Measurements from ENCODE around the gene HOXC5.
"Not testable (repeated sequence)": the region's sequence is repeated elsewhere in the genome, so short reads cannot be mapped to it uniquely, and the experiment has no call there.

HOXC5 gene

DNA sequence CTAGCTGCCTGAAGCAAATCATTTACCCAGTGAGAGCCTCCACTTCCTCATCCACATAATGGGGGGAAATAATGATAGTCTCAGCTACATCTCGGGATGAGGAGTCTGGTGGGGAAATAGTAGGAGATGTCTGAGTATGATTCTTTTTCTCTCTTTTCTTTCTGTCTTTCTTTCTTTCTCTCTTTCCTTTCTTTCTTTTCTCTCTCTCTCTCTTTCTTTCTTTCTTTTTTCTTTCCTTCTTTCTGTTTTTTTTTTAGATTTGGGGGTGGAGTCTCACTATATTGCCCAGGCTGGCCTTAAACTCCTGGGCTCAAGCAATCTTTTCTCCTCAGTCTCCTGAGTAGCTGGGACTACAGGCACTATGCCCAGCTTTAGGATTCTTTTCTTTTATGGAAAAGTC, 33.6 kb downstream of the HOXC5 start:
- TF ChIP-seq, protein P1, sequence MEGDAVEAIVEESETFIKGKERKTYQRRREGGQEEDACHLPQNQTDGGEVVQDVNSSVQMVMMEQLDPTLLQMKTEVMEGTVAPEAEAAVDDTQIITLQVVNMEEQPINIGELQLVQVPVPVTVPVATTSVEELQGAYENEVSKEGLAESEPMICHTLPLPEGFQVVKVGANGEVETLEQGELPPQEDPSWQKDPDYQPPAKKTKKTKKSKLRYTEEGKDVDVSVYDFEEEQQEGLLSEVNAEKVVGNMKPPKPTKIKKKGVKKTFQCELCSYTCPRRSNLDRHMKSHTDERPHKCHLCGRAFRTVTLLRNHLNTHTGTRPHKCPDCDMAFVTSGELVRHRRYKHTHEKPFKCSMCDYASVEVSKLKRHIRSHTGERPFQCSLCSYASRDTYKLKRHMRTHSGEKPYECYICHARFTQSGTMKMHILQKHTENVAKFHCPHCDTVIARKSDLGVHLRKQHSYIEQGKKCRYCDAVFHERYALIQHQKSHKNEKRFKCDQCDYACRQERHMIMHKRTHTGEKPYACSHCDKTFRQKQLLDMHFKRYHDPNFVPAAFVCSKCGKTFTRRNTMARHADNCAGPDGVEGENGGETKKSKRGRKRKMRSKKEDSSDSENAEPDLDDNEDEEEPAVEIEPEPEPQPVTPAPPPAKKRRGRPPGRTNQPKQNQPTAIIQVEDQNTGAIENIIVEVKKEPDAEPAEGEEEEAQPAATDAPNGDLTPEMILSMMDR (IDR thresholded peaks at IDR 0.05; ENCODE audit: control insufficient read depth, extremely low read depth, insufficient read depth), result no peak
- no peak overlapping the region for H3K4me3 ChIP-seq (ENCODE audit: low read depth, low read length)
- DNase-seq (ENCODE audit: low read depth), result no peak

DNA sequence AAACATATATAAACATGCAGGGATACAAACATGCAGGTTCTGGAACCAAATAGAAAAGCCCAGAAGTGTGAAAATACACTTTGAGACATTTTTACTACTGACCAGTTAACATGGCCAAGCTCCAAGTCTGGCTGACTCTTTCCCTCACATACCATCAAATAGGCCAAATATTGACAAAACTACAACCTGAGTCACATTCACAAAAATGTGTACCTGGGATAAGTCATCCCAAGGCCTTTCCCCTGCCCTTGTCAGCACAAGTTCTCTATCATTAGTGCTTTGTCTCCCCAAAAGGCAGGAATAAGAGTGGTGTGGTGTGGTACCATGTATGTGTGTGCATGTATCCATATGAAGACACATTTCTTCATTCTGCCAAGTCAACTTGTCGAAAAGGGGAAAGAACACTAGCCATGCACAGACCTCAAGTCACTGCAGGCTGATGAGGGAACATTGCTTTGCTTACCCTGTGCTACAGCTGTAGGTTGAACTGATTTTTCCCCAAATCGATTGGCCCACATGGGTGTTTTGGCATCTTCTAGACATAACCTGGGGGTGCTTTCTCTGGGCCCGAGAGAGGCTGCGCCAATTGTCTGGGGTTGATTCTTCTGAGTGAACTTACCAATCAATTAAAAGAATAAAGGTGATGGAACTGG, 35.7 kb downstream of the HOXC5 start:
- DNase-seq (ENCODE audit: low read depth), result no peak

GRCh38 chr12:54071942-54072341, 39.1 kb downstream of the HOXC5 start:
- DNase-seq (ENCODE audit: low read depth), result no peak
- TF ChIP-seq, protein P1 (IDR thresholded peaks at IDR 0.05; ENCODE audit: control insufficient read depth, extremely low read depth, insufficient read depth), result no peak
- H3K4me3 ChIP-seq (ENCODE audit: low read depth, low read length), result no peak overlapping the region

More for the DNA sequence above, 35.7 kb downstream of the HOXC5 start:
- no peak overlapping the region for H3K4me3 ChIP-seq (ENCODE audit: low read depth, low read length)
- TF ChIP-seq, protein P1 (IDR thresholded peaks at IDR 0.05; ENCODE audit: control insufficient read depth, extremely low read depth, insufficient read depth), result no peak

DNA sequence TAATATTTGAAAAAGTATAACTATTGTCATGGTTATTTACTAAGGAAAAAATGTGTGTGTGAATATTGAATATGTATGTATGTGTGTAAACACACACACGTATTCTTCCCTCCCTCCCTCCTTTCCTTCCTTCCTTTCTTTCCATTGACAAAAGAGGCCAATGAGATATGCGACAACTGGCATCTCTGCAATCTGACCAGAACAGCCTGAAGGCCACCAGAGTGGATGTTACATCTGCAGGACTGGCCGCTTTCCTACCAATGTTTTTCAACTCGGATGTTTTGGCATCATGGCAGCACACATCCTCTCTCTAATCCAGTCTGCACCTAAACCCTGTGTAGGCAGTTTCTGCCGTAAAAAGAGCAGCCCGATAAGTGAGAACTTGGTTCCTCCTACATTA, 41.5 kb downstream of the HOXC5 start:
- no peak for DNase-seq (ENCODE audit: low read depth)
- TF ChIP-seq, protein P1 (IDR thresholded peaks at IDR 0.05; ENCODE audit: control insufficient read depth, extremely low read depth, insufficient read depth), result no peak
- H3K4me3 ChIP-seq (ENCODE audit: low read depth, low read length), result no peak overlapping the region

- no peak for DNase-seq (ENCODE audit: low read depth)
- TF ChIP-seq, protein P1 (IDR thresholded peaks at IDR 0.05; ENCODE audit: control insufficient read depth, extremely low read depth, insufficient read depth), result no peak
- H3K4me3 ChIP-seq (ENCODE audit: low read depth, low read length), result no peak overlapping the region
Observed at GRCh38 chr12:54075409-54075808, 42.6 kb downstream of the HOXC5 start.

DNA sequence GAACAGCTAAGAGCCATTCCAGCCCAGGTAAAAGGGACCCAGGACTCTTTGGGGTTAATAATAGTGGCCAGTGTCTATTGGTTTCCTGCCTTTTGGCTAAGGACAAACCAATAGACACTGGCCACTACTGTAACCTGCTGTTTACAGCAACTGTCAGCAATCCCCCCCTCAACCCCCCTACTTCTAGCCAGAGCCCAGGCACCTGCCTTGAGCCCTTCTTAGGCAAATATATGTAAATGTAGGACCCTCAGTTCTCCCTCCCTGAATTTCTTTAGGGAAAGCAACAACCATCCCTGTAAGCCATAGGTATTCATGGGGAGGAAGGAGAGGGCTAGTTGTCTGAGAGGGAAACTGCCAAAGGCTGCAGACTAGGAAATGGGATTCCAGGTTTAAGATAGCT, 43.1 kb downstream of the HOXC5 start:
- no peak for DNase-seq (ENCODE audit: low read depth)
- TF ChIP-seq, protein P1 (IDR thresholded peaks at IDR 0.05; ENCODE audit: control insufficient read depth, extremely low read depth, insufficient read depth), result no peak

DNA sequence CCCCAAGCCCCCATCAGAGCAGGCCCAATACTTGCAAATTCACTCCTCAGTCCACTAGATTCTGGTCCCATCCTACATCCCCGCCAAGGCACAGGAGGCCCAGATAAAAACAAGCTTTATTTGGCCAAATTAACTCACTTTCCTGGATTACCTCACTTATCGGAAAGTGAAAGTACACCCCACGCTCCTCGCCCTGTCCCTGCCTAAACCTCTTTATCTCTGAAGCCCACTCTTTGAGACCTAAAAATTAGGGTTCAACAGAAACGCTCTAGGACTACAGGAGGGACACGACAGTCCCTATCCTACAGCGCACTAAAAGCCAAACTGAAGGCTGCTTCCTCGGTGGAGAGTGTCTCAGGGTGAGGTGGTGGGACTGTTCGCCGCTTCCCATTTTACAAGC, 45.0 kb downstream of the HOXC5 start:
- H3K4me3 ChIP-seq (ENCODE audit: low read depth, low read length); DNase-seq (ENCODE audit: low read depth): not testable (repeated sequence)

More for the DNA sequence above, 43.1 kb downstream of the HOXC5 start:
- H3K4me3 ChIP-seq (ENCODE audit: low read depth, low read length), result no peak overlapping the region

- DNase-seq (ENCODE audit: low read depth); H3K4me3 ChIP-seq (ENCODE audit: low read depth, low read length): not testable (repeated sequence)
Observed at GRCh38 chr12:54079115-54079514, 46.3 kb downstream of the HOXC5 start.

DNA sequence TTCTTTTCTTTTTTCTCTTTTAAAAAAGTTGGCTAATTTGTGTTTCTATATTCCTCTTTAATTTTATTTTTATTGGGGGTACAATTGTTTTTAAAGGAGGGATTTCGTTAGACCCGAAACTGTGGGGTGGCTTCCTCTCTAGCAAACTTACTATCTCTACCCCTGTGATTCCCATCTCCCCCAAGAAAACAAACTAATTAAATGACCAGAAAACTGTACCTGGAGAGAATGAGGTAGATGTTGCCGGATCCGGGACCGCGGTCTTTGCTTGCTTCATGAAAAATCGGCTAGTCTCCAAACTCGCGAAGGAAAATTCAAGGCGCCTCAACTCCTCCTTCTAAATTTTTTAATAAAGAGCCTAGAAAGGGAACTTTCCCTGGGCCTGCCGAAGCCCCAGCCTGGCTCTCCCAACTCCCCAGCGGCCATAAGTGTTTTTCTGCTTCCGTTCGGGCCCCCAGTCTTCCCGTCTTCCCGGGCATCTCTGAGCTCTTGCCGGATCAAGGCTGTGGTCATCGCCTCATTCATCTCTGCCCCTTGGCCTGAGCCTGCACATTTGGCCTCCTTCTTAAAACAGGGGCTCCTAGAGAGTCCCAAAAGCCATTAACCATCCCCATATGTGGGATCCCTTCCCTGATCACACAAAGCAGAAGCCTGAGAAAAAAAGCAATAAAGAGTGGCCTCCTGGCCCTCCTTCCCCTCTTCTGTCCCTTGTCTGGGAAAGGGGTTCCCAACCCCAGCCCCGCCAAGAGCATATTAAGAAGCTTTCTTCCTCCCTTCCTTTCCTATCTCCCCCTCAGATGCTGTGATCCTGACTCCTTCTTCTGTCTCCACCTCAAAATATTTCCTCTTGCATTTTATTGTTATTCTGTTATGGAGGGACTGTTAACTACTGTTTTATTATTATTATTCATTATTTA, 47.4 kb downstream of the HOXC5 start:
- H3K4me3 ChIP-seq (ENCODE audit: low read depth, low read length), result not testable (repeated sequence)

DNA sequence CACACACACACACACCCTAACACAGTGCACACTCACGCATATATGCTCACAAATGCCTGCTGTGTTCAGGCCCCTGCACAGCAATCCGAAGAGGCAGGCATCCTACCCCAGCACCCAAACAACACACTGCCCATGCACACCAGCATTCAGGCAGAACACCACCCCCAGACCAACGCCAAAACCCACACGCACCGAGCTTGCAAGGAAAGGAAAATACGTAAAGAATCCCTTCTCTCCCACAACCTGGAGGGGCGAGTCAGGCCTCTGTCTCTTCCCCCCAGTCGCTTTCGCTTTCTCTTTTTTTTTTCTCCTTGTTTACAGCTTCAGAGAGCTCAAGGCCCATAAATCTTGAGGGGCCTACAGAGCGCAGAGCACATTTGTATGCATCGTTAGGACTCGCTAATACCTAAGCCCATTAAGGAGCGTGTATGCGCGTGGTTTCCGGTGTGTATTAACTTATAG, 48.2 kb downstream of the HOXC5 start:
- not testable (repeated sequence) for H3K4me3 ChIP-seq (ENCODE audit: low read depth, low read length); DNase-seq (ENCODE audit: low read depth)

More for the DNA sequence above, 47.4 kb downstream of the HOXC5 start:
- DNase-seq (ENCODE audit: low read depth), result not testable (repeated sequence)
